Panc1 (cell line): ENCODE measurements around the gene UBQLN4. TPM values are rescaled to one million over a fixed set of nuclear protein-coding genes. Genes with fewer than 3 reads are reported as not detected.
"Not testable (repeated sequence)": the region's sequence is repeated elsewhere in the genome, so short reads cannot be mapped to it uniquely, and the experiment has no call there.

Experiments
- ATAC-seq: fragments of 200-7000 bp; cut with Tn5 transposase; 2 replicates; pipeline ENCODE4 v1.9.1; 2020; ENCODE audit warnings: mild to moderate bottlenecking, moderate library complexity
- BruUV-seq: library from RNA; stranded (reverse); fragments of 400-500 nt; replicated peaks from 2 replicates; lab custom pipeline; 2021; lab: Mats Ljungman, UMichigan
- CTCF ChIA-PET: fragments of 300-600 bp; sonication (Branson Sonifier 250); formaldehyde crosslinking; loops from one replicate; lab custom pipeline; 2022; ENCODE audit warnings: antibody characterized with exemption; lab: Charles Lee
- POLR2A ChIA-PET: fragments of 300-600 bp; sonication (Branson Sonifier 250); formaldehyde crosslinking; loops from one replicate; lab custom pipeline; 2022; ENCODE audit warnings: antibody characterized with exemption; lab: Charles Lee
- DNase-seq: peaks from one replicate; pipeline ENCODE4 v3.0.0-alpha.2; 2010; ENCODE audit warnings: low read depth, low spot score
- H3K27ac ChIP-seq: 2 replicates; pipeline ENCODE4 v1.5.1; 2011; ENCODE audit warnings: mild to moderate bottlenecking, low read length, inconsistent platforms
- H3K27me3 ChIP-seq: fragments of 200-500 bp; sonication (Bioruptor generic); 2 replicates; pipeline ENCODE4 v1.6.0; 2014; ENCODE audit warnings: low read length, inconsistent platforms; ENCODE audit not compliant: control insufficient read depth, insufficient read depth
- H3K36me3 ChIP-seq: fragments of 200-500 bp; sonication (Bioruptor generic); 2 replicates; pipeline ENCODE4 v1.5.1; 2014; ENCODE audit warnings: inconsistent platforms, mild to moderate bottlenecking, low read length, moderate library complexity; ENCODE audit not compliant: control insufficient read depth, insufficient read depth
- H3K4me1 ChIP-seq: 2 replicates; pipeline ENCODE4 v1.5.1; 2011; ENCODE audit warnings: inconsistent platforms, mild to moderate bottlenecking, low read length, moderate library complexity; ENCODE audit not compliant: control insufficient read depth, insufficient read depth
- H3K4me3 ChIP-seq, 2 experiments: 2 replicates each; pipeline ENCODE4 v1.5.1; 2011 to 2012; ENCODE audit warnings: low read depth in 2 of 2, low read length in 2 of 2, mild to moderate bottlenecking in 2 of 2, inconsistent platforms in 1 of 2, moderate library complexity in 1 of 2
- H3K9me3 ChIP-seq: fragments of 200-500 bp; sonication (Bioruptor generic); 2 replicates; pipeline ENCODE4 v1.5.1; 2014; ENCODE audit warnings: low read depth, mild to moderate bottlenecking, inconsistent platforms, low read length, moderate library complexity; ENCODE audit not compliant: control insufficient read depth, insufficient read depth
- POLR2AphosphoS5 ChIP-seq: IDR thresholded peaks from 2 replicates; pipeline ENCODE4 v1.6.1; 2012; ENCODE audit warnings: mild to moderate bottlenecking, low read depth, low read length, moderate library complexity
- SIN3A ChIP-seq: IDR thresholded peaks from 2 replicates; pipeline ENCODE4 v1.6.1; 2012; ENCODE audit warnings: low read depth, mild to moderate bottlenecking, low read length, moderate library complexity, borderline replicate concordance; ENCODE audit not compliant: insufficient read depth
- TCF7L2 ChIP-seq: IDR thresholded peaks from 2 replicates; pipeline ENCODE4 v1.6.1; 2011; ENCODE audit warnings: mild to moderate bottlenecking, low read depth, low read length, inconsistent platforms
- in situ Hi-C: cut with HindIII; loops from 2 replicates; pipeline ENCODE4 v1.10.0; 2016; ENCODE audit warnings: low sequenced_read_pairs, low pct_unique_long_range_greater_than_20kb
- intact Hi-C: fragments of 100-400 bp; cut with micrococcal nuclease; formaldehyde crosslinking; loops from one replicate; pipeline ENCODE4 v1.10.0; 2022; ENCODE audit not compliant: unreplicated experiment
- total RNA-seq: library from RNA; stranded (reverse); gene quantifications from one replicate; pipeline ENCODE4 v1.2.1, GENCODE V29; 2021; ENCODE audit not compliant: unreplicated experiment
- TF ChIP-seq, protein P1 (sequence below): fragments of 450-650 bp; IDR thresholded peaks from 2 replicates; pipeline ENCODE4 v1.5.1; 2017; ENCODE audit warnings: mild to moderate bottlenecking
- TF ChIP-seq, protein P2 (sequence below), 2 experiments: IDR thresholded peaks; 2 replicates each; pipeline ENCODE4 v1.6.1; 2011 to 2012; ENCODE audit warnings: low read depth in 2 of 2, control low read depth in 1 of 2, low read length in 1 of 2, mild to moderate bottlenecking in 1 of 2, moderate library complexity in 1 of 2; ENCODE audit not compliant: insufficient read depth in 1 of 2

The UBQLN4 gene
- total RNA-seq, 1 experiment from 2014 or later, result 60.0 TPM

DNA sequence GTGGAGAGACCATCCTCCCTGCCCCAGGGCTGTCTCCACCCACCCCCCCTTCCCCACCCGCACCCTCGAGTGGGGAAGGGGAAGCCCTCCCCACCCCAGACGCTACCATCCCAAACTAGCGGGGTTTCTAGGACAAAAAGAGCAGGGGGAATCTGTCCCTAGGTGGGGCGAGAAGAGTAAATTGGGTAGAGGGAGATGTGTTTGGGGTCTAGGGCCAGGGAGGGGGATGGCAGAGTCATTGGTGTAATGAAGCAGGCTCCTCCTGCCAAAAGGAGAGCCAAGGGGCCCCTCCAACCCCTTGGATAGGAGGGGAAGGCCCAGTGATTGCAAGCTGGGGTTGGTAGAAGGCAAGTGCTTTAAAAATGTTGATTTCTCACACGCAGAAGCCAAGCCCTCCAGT, 18.7 kb upstream of the UBQLN4 start:
- intact Hi-C loops (no loop called here), in situ Hi-C loops (no loop called here)
- TF ChIP-seq TCF7L2 (no peak), POLR2AphosphoS5 (no peak), SIN3A (no peak)
- TF ChIP-seq, protein P1, sequence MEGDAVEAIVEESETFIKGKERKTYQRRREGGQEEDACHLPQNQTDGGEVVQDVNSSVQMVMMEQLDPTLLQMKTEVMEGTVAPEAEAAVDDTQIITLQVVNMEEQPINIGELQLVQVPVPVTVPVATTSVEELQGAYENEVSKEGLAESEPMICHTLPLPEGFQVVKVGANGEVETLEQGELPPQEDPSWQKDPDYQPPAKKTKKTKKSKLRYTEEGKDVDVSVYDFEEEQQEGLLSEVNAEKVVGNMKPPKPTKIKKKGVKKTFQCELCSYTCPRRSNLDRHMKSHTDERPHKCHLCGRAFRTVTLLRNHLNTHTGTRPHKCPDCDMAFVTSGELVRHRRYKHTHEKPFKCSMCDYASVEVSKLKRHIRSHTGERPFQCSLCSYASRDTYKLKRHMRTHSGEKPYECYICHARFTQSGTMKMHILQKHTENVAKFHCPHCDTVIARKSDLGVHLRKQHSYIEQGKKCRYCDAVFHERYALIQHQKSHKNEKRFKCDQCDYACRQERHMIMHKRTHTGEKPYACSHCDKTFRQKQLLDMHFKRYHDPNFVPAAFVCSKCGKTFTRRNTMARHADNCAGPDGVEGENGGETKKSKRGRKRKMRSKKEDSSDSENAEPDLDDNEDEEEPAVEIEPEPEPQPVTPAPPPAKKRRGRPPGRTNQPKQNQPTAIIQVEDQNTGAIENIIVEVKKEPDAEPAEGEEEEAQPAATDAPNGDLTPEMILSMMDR, result no peak
- TF ChIP-seq, protein P2, sequence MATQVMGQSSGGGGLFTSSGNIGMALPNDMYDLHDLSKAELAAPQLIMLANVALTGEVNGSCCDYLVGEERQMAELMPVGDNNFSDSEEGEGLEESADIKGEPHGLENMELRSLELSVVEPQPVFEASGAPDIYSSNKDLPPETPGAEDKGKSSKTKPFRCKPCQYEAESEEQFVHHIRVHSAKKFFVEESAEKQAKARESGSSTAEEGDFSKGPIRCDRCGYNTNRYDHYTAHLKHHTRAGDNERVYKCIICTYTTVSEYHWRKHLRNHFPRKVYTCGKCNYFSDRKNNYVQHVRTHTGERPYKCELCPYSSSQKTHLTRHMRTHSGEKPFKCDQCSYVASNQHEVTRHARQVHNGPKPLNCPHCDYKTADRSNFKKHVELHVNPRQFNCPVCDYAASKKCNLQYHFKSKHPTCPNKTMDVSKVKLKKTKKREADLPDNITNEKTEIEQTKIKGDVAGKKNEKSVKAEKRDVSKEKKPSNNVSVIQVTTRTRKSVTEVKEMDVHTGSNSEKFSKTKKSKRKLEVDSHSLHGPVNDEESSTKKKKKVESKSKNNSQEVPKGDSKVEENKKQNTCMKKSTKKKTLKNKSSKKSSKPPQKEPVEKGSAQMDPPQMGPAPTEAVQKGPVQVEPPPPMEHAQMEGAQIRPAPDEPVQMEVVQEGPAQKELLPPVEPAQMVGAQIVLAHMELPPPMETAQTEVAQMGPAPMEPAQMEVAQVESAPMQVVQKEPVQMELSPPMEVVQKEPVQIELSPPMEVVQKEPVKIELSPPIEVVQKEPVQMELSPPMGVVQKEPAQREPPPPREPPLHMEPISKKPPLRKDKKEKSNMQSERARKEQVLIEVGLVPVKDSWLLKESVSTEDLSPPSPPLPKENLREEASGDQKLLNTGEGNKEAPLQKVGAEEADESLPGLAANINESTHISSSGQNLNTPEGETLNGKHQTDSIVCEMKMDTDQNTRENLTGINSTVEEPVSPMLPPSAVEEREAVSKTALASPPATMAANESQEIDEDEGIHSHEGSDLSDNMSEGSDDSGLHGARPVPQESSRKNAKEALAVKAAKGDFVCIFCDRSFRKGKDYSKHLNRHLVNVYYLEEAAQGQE (IDR thresholded peaks at IDR 0.05; ENCODE audit: insufficient read depth in 1 of 2, low read depth in 2 of 2, low read length in 1 of 2), result no peak
- ATAC-seq (no peak), DNase-seq (no peak)
- Histone ChIP-seq H3K27me3 (no peaks in the 10 kb centered on the region), H3K4me3 (no peak overlapping the region), H3K4me1 (peaks cover 7% of the 10 kb centered on the region), H3K27ac (no peak overlapping the region), H3K9me3 (no peaks in the 10 kb centered on the region), H3K36me3 (no peaks in the 10 kb centered on the region)
- ChIA-PET CTCF (no interaction called here), POLR2A (no interaction called here)
- BruUV-seq, result no TSS peak

DNA sequence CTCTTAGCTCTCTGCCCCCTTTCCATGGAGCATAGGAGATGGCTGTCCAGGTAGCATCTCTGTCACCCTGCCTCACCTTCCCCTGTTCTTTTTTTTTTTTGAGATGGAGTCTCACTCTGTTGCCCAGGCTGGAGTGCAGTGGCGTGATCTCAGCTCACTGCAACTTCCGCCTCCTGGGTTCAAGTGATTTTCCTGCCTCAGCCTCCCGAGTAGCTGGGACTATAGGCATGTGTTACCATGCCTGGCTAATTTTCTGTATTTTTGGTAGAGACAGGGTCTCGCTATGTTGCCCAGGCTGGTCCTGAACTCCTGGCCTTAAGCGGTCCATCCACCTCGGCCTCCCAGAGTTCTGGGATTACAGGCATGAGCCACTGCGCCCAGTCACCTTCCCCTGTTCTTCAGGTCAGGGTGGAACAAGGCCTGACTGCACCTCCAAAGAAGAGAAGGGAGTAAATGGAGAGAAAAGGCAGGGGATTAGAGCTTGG, 17.8 kb upstream of the UBQLN4 start:
- in situ Hi-C loops, intact Hi-C loops, H3K27ac ChIP-seq, H3K27me3 ChIP-seq, DNase-seq, ATAC-seq, H3K4me1 ChIP-seq, H3K4me3 ChIP-seq, POLR2A ChIA-PET, BruUV-seq, H3K36me3 ChIP-seq, H3K9me3 ChIP-seq: not testable (repeated sequence)
- CTCF ChIA-PET, result interaction anchor here (0.6 to 0.7 kb wide), 2 partner anchors 13 to 154 kb away, joined by 3 read pairs; no protein-coding TSS in a partner anchor

DNA sequence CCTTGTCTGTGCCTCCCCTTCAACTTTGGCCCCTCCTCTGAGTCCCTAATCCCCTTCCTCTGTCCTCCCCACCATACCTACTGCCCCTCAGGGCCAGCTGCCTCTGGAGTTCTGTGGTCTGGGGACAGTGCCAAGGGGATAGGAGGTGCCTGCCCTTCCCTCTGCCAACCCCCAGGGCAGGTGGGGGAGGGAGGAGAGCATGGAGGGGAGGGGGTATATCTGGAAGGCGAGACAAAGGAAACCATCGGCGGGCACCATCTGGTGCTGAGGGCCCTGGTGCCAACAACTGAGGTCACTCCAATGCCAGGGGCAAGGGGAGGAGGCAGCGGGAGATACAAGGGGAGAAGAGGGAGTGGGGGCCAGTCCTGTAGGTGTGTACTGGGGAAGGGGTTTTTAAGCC, 16.9 kb upstream of the UBQLN4 start:
- Histone ChIP-seq H3K4me3 (no peak overlapping the region), H3K27ac (peak overlapping the region; percentile 36; the same call in 1 of the 2 replicates), H3K36me3 (no peaks in the 10 kb centered on the region), H3K4me1 (peaks cover 1% of the 10 kb centered on the region; the same call in 1 of the 2 replicates), H3K27me3 (no peaks in the 10 kb centered on the region), H3K9me3 (no peaks in the 10 kb centered on the region)
- no peak for ATAC-seq
- DNase-seq, result no peak
- ChIA-PET CTCF (no interaction called here), POLR2A (no interaction called here)
- BruUV-seq, result no TSS peak
- TF ChIP-seq TCF7L2 (no peak), POLR2AphosphoS5 (no peak), SIN3A (no peak)
- TF ChIP-seq, protein P2 (IDR thresholded peaks at IDR 0.05; ENCODE audit: insufficient read depth in 1 of 2, low read depth in 2 of 2, low read length in 1 of 2), result no peak
- TF ChIP-seq, protein P1, result no peak
- intact Hi-C loops, result no loop called here
- in situ Hi-C loops, result no loop called here
